Duodenal mucosa (tissue), 2 donors: ENCODE measurements around the gene ANKRD52.
A peak's percentile ranks its signal among the peaks of the same experiment; 100 is the strongest.
"Not testable (repeated sequence)": the region's sequence is repeated elsewhere in the genome, so short reads cannot be mapped to it uniquely, and the experiment has no call there.

ENCODE experiments used
- H3K27ac ChIP-seq: one replicate; pipeline ENCODE4 v1.7.0; 2013; ENCODE audit warnings: low read depth, low read length
- H3K27me3 ChIP-seq, 2 donors: one replicate each; pipeline ENCODE4 v1.7.0; 2013; ENCODE audit warnings: low read length in 2 of 2, control low read depth in 1 of 2; ENCODE audit not compliant: insufficient read depth in 2 of 2, control insufficient read depth in 1 of 2
- H3K36me3 ChIP-seq, 2 donors: one replicate each; pipeline ENCODE4 v1.7.0; 2013; ENCODE audit warnings: low read length in 2 of 2, control low read depth in 1 of 2; ENCODE audit not compliant: insufficient read depth in 2 of 2, control insufficient read depth in 1 of 2
- H3K4me1 ChIP-seq, 2 donors: one replicate each; pipeline ENCODE4 v1.7.0; 2013; ENCODE audit warnings: low read length in 2 of 2, control low read depth in 1 of 2; ENCODE audit not compliant: insufficient read depth in 2 of 2, control insufficient read depth in 1 of 2
- H3K4me3 ChIP-seq, 2 donors: one replicate each; pipeline ENCODE4 v1.7.0; 2013; ENCODE audit warnings: low read length in 2 of 2, low read depth in 1 of 2
- H3K9ac ChIP-seq, 2 donors: one replicate each; pipeline ENCODE4 v1.7.0; 2013; ENCODE audit warnings: low read length in 2 of 2, low read depth in 1 of 2
- H3K9me3 ChIP-seq, 2 donors: one replicate each; pipeline ENCODE4 v1.7.0; 2013; ENCODE audit warnings: low read length in 2 of 2, control low read depth in 1 of 2; ENCODE audit not compliant: control insufficient read depth in 1 of 2

Gene ANKRD52

DNA sequence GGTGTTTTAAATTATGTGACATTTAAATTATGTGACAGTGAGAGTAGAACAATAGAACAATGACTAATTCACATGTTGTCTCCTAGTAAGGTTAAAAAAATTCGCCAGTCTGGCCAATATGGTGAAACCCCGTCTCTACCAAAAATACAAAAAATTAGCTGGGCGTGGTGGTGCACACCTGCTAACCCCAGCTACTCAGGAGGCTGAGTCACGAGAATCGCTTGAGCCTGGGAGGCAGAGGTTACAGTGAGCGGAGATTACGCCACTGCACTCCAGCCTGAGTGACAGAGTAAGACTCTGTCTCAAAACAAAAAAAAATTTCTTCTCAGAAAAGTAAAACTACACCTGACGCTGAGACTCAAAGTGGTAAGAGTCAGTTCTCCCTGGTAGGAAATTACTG lies 39.2 kb upstream of the ANKRD52 start:
- H3K4me1 ChIP-seq, result peaks cover 54 to 56% of the 10 kb centered on the region in 2 donors
- H3K4me3 ChIP-seq, result peak overlapping the region in 1 of 2 donors; percentile 12
- H3K9me3 ChIP-seq, result no peaks in the 10 kb centered on the region
- H3K27ac ChIP-seq, result no peak overlapping the region
- H3K36me3 ChIP-seq, result peaks cover 4 to 8% of the 10 kb centered on the region in 2 donors
- H3K27me3 ChIP-seq, result no peaks in the 10 kb centered on the region
- no peak overlapping the region for H3K9ac ChIP-seq

DNA sequence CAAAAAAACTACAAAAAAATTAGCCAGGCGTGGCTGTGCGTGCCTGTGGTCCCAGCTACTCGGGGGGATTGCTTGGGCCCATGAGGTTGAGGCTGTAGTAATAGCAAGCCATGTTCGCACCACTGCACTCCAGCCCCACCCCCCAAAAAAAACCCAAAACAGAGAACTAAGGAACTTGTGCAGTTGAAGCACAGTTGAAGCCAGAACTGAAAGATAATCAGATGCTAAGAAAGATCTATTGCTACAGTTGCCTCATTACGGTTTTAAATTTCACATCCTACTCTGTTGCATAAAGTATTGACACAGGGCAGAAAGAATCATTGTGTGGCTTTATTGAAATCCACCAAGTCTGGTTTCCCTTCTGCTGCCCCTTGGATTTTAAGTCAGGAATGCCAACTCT lies 38.1 kb upstream of the ANKRD52 start:
- H3K27ac ChIP-seq, result no peak overlapping the region
- H3K9me3 ChIP-seq, result no peaks in the 10 kb centered on the region
- peaks cover 44 to 47% of the 10 kb centered on the region in 2 donors for H3K4me1 ChIP-seq
- H3K36me3 ChIP-seq, result peaks cover 7 to 14% of the 10 kb centered on the region in 2 donors
- H3K4me3 ChIP-seq, result no peak overlapping the region
- H3K9ac ChIP-seq, result no peak overlapping the region
- H3K27me3 ChIP-seq, result no peaks in the 10 kb centered on the region

DNA sequence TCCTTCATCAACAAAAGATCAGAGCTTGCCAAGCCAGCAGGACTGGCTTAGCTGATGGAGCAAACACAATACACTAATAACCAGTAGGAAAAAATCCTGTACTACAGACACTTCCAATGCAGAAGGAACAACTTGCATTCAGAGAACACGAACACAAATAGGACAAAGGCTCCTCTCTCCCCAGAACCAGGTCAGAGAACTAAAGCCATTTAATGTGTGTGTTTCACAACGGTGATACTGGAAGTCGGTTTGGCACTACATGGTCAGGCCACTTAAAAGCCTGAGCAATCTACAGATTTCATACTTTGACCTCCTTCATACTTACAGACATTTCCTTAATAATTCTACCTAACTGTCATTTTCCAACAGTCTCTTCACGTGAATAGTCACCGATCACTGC lies 35.6 kb upstream of the ANKRD52 start:
- Histone ChIP-seq H3K36me3 (peaks cover 9 to 21% of the 10 kb centered on the region in 2 donors), H3K27ac (no peak overlapping the region), H3K4me1 (peaks cover 27 to 32% of the 10 kb centered on the region in 2 donors), H3K9ac (no peak overlapping the region), H3K27me3 (no peaks in the 10 kb centered on the region), H3K9me3 (no peaks in the 10 kb centered on the region), H3K4me3 (no peak overlapping the region)

DNA sequence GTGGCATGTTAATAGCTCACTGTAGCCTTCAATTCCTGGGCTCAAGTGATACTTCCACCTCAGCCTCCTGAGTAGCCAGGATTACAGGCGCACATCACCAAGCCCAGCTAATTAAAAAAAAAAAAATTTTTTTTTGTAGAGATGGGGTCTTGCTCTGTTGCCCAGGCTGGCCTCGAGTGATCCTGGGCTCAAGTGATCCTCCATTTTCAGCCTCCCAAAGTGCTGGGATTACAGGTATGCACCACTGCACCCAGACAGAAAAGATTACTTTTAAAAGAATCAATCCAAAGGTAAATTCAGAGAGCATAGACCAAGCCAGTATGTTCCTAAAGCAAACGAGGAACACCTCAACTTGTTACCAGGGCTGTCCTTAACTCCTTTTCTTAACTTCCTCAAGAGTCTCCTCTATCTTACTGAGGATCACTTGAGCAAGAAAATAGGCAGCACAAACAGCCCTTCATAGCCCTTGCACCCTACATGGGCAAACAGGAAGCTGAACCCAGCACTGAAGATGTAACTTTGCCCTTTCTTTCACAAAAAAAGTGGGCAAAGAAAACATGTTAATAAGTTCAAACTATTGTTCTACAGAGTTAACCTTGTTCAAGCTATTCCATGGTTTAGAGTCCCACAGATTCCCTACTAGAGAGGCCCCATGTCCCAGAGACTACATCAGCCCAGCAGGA lies 30.7 kb upstream of the ANKRD52 start:
- H3K36me3 ChIP-seq, result peaks cover 14 to 42% of the 10 kb centered on the region in 2 donors

DNA sequence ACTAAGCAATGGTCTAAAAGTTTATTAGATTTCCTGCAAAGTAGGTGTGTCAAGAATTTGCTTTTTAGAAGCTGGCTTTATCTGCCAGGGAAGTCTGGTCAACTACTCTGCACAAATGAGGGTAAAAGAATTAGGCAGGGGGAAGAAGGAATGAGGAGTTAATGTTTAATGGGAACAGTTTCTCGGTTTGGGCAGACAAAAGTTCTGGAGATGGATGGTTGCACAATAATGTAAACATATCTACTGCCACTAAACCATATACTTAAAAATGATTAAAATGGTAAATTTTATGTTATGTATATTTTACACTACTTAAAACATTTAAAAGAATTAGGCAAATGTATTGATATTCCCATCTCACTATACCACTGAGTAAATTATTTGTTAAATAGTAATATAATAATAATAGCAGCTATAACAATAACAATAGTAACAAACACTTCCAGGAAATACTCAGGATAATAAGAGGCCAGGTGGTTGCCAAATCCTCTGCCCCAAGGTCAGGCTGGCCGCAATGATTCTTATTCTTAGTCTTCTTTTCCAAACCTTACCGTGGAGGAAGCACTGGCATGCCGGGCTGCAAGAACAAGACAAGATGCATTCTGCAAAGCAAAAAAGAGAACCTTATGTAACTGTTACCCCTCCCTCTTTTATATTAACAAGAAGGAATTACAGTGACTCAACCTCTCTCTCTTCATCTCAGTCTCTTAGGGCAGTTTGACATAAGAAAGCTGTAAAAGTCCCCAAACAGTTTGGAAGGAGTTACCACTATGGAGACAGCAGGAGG lies 28.1 kb upstream of the ANKRD52 start:
- no peaks in the 10 kb centered on the region for H3K9me3 ChIP-seq
- peaks cover 29 to 55% of the 10 kb centered on the region in 2 donors for H3K36me3 ChIP-seq
- no peak overlapping the region for H3K27ac ChIP-seq
- H3K27me3 ChIP-seq, result no peaks in the 10 kb centered on the region
- no peaks in the 10 kb centered on the region for H3K4me1 ChIP-seq
- H3K9ac ChIP-seq, result no peak overlapping the region
- H3K4me3 ChIP-seq, result no peak overlapping the region

More for the DNA sequence above, 30.7 kb upstream of the ANKRD52 start:
- Histone ChIP-seq H3K27me3 (no peaks in the 10 kb centered on the region), H3K9me3 (no peaks in the 10 kb centered on the region), H3K9ac (no peak overlapping the region), H3K27ac (no peak overlapping the region), H3K4me3 (no peak overlapping the region), H3K4me1 (peaks cover 0 to 3% of the 10 kb centered on the region in 2 donors)

DNA sequence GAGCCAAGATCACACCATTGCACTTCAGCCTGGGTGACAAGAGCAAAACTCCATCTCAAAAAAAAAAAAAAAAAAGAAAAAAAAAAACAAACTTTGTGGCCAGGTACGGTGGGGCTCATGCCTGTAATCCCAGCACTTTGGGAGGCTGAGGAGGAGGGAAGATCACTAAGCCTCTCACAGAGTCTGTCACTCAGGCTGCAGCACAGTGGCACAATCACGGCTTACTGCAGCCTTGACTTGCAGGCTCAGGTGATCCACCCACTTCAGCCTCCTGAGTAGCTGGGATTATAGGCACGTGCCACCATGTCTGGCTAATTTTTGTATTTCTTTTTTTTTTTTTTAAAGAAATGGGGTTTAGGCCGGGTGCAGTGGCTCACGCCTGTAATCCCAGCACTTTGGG lies 26.1 kb upstream of the ANKRD52 start:
- H3K36me3 ChIP-seq, result peaks cover 30 to 53% of the 10 kb centered on the region in 2 donors

DNA sequence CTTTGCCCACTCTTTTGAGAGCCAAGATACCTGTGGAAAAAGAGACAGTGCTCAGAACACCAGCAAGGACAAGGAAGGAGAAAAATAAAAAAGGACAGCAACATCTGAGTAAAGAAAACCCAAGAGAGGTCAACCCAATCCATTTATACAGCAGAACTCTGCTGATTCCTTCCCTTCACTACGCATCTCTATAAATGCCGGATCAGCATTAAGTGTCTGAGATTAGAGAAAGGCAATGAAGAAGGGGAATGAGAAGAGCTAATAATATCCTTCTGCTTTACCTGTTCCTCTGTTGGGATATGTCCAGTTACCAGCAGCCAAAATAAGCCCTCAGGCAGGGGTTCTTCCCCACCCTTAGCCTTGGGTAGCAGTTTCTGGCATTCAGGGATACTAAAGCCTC lies 24.4 kb upstream of the ANKRD52 start:
- Histone ChIP-seq H3K36me3 (peaks cover 30 to 69% of the 10 kb centered on the region in 2 donors), H3K4me3 (no peak overlapping the region), H3K27me3 (no peaks in the 10 kb centered on the region), H3K9me3 (no peaks in the 10 kb centered on the region), H3K9ac (no peak overlapping the region), H3K27ac (no peak overlapping the region), H3K4me1 (no peaks in the 10 kb centered on the region)

More for the DNA sequence above, 26.1 kb upstream of the ANKRD52 start:
- H3K9ac ChIP-seq, H3K4me1 ChIP-seq, H3K27me3 ChIP-seq, H3K9me3 ChIP-seq, H3K27ac ChIP-seq, H3K4me3 ChIP-seq: not testable (repeated sequence)

DNA sequence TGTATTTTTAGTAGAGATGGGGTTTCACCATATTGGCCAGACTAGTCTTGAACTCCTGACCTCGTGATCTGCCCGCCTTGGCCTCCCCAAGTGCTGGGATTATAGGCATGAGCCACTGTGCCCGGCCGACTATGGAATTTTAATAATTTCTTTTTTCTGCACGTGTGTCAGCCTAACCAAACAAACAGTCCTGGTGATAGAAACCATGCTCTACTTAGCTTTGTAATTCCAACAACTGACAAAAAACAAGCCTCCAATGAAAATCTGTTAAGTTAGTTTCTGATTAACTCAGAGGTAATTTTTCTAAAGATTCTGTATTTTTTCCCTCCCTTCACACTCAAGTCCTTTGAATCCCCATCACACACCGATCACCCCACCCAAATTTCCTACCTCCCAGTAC lies 23.8 kb upstream of the ANKRD52 start:
- Histone ChIP-seq H3K9me3 (no peaks in the 10 kb centered on the region), H3K27ac (no peak overlapping the region), H3K4me3 (no peak overlapping the region), H3K9ac (no peak overlapping the region), H3K4me1 (no peaks in the 10 kb centered on the region), H3K36me3 (peaks cover 30 to 68% of the 10 kb centered on the region in 2 donors), H3K27me3 (no peaks in the 10 kb centered on the region)

DNA sequence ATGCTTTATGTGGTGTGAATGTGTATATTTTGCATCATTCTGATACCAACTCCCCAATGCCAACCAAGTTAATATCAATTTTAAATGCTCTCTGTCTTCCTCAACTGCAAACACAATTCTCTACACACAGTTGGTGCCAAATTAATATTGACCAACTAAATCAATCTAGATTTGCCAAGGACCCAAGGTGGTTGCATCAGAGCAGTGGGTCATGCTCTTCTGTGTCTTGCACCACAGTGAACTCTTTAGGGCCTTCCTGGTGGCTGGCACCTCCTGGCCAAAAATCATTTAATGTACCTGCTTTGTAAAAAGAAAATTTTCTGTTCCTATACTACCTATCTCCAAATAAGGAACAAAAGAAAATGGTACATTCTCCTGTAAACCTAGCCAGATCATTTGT lies 22.7 kb upstream of the ANKRD52 start:
- Histone ChIP-seq H3K9ac (no peak overlapping the region), H3K27ac (no peak overlapping the region), H3K36me3 (peaks cover 32 to 61% of the 10 kb centered on the region in 2 donors), H3K9me3 (no peaks in the 10 kb centered on the region), H3K27me3 (no peaks in the 10 kb centered on the region), H3K4me1 (no peaks in the 10 kb centered on the region), H3K4me3 (no peak overlapping the region)

DNA sequence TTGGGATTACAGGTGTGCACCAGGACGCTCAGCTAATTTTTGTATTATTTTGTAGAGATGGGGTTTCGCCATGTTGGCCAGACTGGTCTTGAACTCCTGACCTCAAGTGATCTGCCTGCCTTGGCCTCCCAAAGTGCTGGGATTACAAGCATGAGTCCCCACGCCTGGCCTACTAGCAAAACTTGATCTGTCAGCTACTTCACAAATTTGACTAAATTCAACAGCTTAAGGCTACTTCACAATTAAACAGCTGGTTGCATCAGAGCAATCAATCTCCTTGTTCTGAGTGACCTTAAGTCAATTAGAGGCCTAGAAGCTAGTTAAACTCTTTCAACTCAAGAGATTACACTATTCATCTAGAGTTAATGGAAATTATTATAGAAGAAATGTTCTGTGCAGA lies 20.7 kb upstream of the ANKRD52 start:
- Histone ChIP-seq H3K9ac (no peak overlapping the region), H3K27me3 (no peaks in the 10 kb centered on the region), H3K4me3 (no peak overlapping the region), H3K36me3 (peaks cover 36 to 68% of the 10 kb centered on the region in 2 donors), H3K9me3 (no peaks in the 10 kb centered on the region), H3K4me1 (no peaks in the 10 kb centered on the region), H3K27ac (no peak overlapping the region)
